Measurements from ENCODE around the gene NPY2R.

The NPY2R gene

GRCh38 chr4:155207534-155208257 lies 740 bp upstream of the NPY2R start:
- Histone ChIP-seq H3K27me3 (replicated peaks; ENCODE audit: control insufficient read depth, insufficient read depth, low read length) (no peaks in the 10 kb centered on the region), H3K4me3 (replicated peaks; ENCODE audit: low read depth, low read length) (no peak overlapping the region), H3K36me3 (ENCODE audit: control insufficient read depth, insufficient read depth, low read length) (no peaks in the 10 kb centered on the region)
- DNase-seq (ENCODE audit: extremely low read depth, insufficient read length), result peak; percentile 3
- TF ChIP-seq CTCF (IDR thresholded peaks at IDR 0.05; ENCODE audit: insufficient read depth, low read length, poor library complexity, severe bottlenecking), result no peak

- no peaks in the 10 kb centered on the region for H3K36me3 ChIP-seq (ENCODE audit: control insufficient read depth, insufficient read depth, low read length)
- TF ChIP-seq CTCF (IDR thresholded peaks at IDR 0.05; ENCODE audit: insufficient read depth, low read length, poor library complexity, severe bottlenecking), result no peak
- no peak overlapping the region for H3K4me3 ChIP-seq (replicated peaks; ENCODE audit: low read depth, low read length)
- DNase-seq (ENCODE audit: extremely low read depth, insufficient read length), result no peak
- no peaks in the 10 kb centered on the region for H3K27me3 ChIP-seq (replicated peaks; ENCODE audit: control insufficient read depth, insufficient read depth, low read length)
Measured at GRCh38 chr4:155220025-155220424, 11.6 kb downstream of the NPY2R start.

GRCh38 chr4:155227131-155227530 lies 18.7 kb downstream of the NPY2R start:
- DNase-seq (ENCODE audit: extremely low read depth, insufficient read length), result no peak
- Histone ChIP-seq H3K36me3 (ENCODE audit: control insufficient read depth, insufficient read depth, low read length) (no peaks in the 10 kb centered on the region), H3K27me3 (replicated peaks; ENCODE audit: control insufficient read depth, insufficient read depth, low read length) (no peaks in the 10 kb centered on the region), H3K4me3 (replicated peaks; ENCODE audit: low read depth, low read length) (no peak overlapping the region)
- TF ChIP-seq CTCF (IDR thresholded peaks at IDR 0.05; ENCODE audit: insufficient read depth, low read length, poor library complexity, severe bottlenecking), result no peak

- Histone ChIP-seq H3K27me3 (replicated peaks; ENCODE audit: control insufficient read depth, insufficient read depth, low read length) (no peaks in the 10 kb centered on the region), H3K4me3 (replicated peaks; ENCODE audit: low read depth, low read length) (no peak overlapping the region), H3K36me3 (ENCODE audit: control insufficient read depth, insufficient read depth, low read length) (no peaks in the 10 kb centered on the region)
- no peak for TF ChIP-seq CTCF (IDR thresholded peaks at IDR 0.05; ENCODE audit: insufficient read depth, low read length, poor library complexity, severe bottlenecking)
- DNase-seq (ENCODE audit: extremely low read depth, insufficient read length), result no peak
Measured at GRCh38 chr4:155228713-155229112, 20.3 kb downstream of the NPY2R start.

- H3K4me3 ChIP-seq (replicated peaks; ENCODE audit: low read depth, low read length), result no peak overlapping the region
- no peak for DNase-seq (ENCODE audit: extremely low read depth, insufficient read length)
- H3K36me3 ChIP-seq (ENCODE audit: control insufficient read depth, insufficient read depth, low read length), result no peaks in the 10 kb centered on the region
- no peaks in the 10 kb centered on the region for H3K27me3 ChIP-seq (replicated peaks; ENCODE audit: control insufficient read depth, insufficient read depth, low read length)
- TF ChIP-seq CTCF (IDR thresholded peaks at IDR 0.05; ENCODE audit: insufficient read depth, low read length, poor library complexity, severe bottlenecking), result no peak
Measured at GRCh38 chr4:155232432-155232831, 24.0 kb downstream of the NPY2R start.

- TF ChIP-seq CTCF (IDR thresholded peaks at IDR 0.05; ENCODE audit: insufficient read depth, low read length, poor library complexity, severe bottlenecking), result no peak
- no peaks in the 10 kb centered on the region for H3K36me3 ChIP-seq (ENCODE audit: control insufficient read depth, insufficient read depth, low read length)
- DNase-seq (ENCODE audit: extremely low read depth, insufficient read length), result no peak
- no peak overlapping the region for H3K4me3 ChIP-seq (replicated peaks; ENCODE audit: low read depth, low read length)
- no peaks in the 10 kb centered on the region for H3K27me3 ChIP-seq (replicated peaks; ENCODE audit: control insufficient read depth, insufficient read depth, low read length)
Measured at GRCh38 chr4:155234206-155234605, 25.8 kb downstream of the NPY2R start.
